CD4-positive, alpha-beta T cell treated with Interleukin-15 for 1 hour (primary cell): Measurements from ENCODE around the gene GATB.
"Not testable (repeated sequence)": the region's sequence is repeated elsewhere in the genome, so short reads cannot be mapped to it uniquely, and the experiment has no call there.

ENCODE experiments used
- DNase-seq: peaks from one replicate; pipeline ENCODE4 v3.0.0-alpha.2; 2020

GATB gene

DNA sequence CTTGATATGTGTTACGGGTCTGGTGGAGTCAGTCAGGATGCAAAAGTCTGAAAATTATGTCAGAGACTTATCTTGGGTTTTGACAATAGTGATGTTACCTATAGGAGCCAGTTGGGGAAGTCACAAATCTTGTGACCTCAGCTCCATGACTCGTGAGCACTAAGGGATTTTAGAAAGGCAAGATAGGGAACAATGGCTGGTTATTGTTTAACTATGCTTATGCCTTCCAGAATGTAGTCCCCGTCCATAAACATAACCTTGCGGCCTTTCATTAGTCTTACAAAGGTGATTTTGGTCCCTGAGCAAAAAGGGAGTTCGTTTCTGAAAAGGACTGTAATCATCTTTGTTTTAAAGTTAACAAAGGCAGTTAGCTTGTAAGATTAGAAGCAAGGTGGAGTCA is 23.9 kb upstream of the GATB start:
- DNase-seq, result no peak

DNA sequence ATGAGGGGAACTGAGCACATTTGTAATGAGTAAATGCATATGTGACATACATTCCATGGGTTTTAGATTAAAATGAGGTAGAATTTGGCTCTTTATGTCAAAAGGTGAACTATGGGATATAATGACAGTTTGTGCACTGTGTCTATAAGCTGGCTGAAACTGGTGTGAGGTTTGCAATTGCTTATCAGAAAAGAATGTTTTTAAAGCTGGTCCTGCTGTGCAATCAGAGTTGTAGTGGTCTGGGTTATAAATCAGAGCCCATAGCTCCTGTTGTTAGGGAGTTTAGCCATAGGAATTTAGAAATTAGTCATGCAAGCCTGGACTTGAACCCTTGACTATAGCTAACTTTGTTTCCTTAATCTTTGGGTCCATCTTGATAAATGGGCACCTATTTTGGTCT is 23.1 kb upstream of the GATB start:
- DNase-seq, result no peak

DNA sequence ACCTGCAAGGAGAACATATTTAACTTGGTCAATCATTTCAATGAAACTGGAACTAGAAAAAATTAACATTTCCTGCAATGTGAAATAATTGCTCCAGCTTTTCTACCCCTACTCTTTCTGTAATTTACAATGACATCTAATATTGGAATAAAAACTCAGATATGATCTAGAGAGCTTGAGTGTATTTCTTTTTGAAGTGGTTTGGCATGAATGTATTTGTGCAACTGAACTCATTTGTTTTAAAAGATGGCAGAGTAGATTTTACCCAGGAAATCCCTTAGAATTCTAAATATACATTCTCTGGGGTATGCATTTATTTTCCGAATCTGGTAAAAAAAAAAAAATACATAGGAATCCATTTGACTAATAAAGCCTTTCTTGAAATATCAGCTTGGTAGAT is 21.5 kb upstream of the GATB start:
- no peak for DNase-seq

DNA sequence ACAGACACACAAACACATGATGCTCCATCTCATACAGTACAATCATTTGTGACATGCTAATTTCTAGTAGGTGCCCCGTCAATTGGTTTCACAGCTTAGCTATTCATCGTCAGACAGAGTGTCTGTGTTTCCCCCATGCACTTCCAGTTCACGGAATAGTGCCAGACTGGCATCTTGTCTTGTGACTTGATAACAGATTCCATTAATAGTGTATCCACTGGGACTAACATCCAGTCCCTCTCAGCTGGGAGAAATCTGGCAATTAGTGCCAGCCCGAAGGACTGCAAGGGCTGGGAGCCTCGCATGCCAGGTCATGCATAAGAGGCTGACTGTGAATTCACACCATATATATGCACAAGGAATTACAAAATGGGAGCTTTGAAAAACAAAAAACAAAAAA is 20.2 kb upstream of the GATB start:
- no peak for DNase-seq

GRCh38 chr4:151777471-151777870 is 16.7 kb upstream of the GATB start:
- no peak for DNase-seq

DNA sequence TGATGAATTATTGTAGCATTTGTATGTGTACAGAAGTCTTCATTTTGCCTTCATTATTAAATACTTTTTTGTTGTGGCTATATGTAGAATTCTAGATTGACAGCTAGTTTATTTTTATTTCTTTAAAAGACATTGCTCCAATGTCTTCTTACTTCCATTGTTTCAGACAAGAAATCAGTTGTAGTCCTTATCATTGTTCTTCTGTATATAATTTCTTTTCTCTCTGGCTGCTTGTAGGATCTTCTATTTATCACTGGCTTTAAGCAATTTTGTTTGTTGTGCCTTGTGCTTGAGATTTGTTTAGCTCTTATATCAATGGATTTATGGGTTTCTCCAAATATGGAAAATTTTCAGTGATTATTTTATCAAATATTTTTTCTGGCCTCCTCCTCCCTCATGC is 13.5 kb upstream of the GATB start:
- DNase-seq, result no peak

GRCh38 chr4:151772274-151772673 is 11.5 kb upstream of the GATB start:
- DNase-seq, result no peak

GRCh38 chr4:151771664-151772063 is 10.9 kb upstream of the GATB start:
- DNase-seq, result no peak

DNA sequence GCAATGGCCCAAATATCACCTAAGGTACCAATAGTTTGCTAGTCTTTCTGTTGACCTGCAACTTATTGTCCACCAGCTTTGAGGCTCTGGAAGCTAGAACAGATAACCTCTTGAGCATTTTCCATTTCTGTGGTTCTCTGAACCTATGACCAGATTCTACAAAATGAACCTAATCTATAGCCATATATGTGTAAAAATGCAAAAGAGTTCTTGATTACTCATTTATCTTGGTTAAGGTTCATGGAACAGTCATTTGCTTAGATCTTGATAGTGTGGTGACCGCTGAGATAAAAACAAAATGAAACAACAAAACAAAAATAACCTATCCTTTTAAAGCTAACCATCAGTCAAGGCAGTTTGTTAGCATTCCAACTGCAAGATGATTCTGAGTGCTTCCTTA is 9.3 kb upstream of the GATB start:
- no peak for DNase-seq

DNA sequence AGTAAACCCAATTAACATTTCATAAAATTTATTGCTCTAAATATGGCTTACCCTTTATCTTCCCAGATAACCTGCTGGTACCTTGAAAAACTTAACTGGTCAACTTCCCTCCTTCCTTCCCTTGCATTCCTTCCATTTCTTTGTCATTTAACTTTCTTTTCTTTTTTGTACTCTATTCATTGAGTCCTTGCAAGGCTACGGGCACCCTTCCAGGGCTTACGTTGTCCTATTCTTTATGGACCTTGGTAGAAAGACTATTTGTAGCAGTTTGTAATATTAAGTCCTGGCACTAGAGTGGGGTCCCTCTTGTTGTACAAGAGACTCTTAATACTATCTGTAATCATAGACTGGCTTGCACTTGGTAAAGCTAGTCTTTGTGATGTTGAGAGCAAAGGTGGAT is 8.0 kb upstream of the GATB start:
- no peak for DNase-seq

DNA sequence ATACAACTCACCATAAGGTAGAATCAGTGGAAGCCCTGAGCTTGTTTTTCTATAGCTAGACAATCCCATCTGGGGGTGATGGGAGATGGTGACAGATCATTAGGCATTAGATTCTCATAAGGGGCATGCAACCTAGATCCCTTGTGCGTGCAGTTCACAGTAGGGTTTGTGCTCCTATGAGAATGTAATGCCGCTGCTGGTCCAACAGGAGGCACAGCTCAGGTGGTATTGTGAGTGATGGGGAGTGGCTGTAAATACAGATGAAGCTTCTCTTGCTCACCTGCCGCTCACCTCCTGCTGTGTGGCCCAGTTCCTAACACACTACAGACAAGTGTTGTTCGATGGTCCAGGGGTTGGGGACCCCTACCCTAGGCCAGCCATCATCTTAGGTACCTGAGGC is 5.9 kb upstream of the GATB start:
- DNase-seq, result no peak

DNA sequence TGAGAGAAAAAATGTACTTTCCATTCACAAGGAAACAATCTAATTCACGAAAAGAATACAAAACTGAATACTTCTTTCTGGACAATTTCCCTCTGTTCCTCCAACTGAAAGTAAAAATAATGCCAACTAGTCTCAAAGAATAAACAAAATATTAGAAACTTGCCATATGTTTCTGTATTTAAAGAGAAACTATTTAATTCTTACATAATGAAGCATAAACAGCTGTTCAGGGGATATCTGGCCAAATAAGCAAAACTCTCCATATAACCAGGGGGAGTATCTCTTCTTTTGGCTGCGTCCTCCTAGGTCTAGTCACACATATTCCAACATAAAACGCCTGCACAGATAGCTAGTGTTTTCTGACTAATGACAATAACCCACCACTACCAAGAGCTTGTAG is 805 bp downstream of the GATB start:
- DNase-seq, result no peak

DNA sequence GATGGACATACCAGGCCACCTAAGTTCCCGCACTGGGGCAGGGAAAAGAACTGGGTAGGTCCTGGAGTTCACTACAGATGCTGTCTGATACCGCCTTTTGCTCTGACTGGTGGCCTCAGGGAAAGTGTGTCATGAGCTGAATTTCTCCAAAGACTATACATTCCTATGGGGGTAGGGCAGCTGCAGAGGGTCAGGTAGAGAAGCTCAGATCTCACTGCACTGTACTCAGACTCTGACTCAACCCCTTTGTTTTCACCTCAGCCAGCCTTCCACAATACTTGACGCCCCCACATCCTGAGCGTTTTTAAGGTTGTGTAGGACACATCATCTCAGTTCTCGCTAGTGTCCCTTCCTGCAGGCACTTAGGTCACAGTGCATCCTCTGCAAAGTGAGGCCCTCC is 7.8 kb downstream of the GATB start:
- DNase-seq, result no peak

DNA sequence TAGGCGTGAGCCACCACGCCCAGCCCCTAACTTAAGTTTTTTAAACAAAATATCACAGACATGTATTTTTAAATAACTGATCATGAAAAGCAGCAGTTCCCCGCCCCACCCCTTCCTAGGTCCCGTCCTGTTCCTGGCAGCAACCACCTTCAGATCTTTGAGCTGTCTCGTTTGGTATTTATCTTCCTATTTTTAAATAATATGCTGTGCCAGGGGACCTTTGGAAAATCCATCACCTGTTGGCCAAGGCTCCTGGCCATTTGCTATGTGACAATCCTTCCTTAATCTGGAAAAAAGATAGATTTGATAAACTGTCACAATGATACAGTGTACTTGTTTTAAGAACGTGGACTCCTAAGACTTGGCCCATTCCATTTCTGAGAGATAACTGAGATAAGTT is 10.7 kb downstream of the GATB start:
- no peak for DNase-seq

DNA sequence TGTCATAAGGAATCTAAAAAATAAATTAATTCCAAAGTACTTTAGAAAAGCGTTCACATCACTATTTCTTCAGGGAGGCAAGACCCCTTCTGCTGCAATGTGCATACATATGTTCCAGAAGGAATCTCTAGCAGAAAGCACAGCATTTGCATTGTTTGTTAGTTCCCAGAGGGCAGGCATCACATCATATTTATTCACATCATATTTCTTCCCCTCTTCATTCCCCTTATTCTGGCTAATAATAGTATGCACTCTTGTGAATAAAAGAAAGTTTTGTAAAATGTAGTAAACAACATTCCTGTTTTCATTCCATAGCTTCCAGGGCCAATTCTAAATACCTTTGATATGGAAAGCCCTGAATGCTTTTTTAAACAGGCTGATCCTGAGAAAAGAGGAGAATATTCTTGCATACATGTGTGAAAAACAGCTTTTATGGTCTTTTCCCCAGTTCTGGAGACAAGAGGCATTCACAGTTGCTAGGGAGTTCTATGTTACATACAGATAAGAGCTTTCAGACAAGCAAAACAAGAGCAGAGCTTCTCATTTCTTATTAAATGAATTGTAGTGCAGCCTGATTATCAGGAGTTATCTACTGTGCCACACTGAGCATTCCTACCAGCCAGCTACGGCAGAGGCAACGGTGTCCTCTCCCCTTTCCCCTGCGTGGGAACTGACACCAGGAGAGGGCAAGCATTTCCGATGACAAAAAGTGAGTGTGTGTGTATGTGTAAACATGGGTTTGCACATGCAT is 15.2 kb downstream of the GATB start:
- DNase-seq, result no peak

DNA sequence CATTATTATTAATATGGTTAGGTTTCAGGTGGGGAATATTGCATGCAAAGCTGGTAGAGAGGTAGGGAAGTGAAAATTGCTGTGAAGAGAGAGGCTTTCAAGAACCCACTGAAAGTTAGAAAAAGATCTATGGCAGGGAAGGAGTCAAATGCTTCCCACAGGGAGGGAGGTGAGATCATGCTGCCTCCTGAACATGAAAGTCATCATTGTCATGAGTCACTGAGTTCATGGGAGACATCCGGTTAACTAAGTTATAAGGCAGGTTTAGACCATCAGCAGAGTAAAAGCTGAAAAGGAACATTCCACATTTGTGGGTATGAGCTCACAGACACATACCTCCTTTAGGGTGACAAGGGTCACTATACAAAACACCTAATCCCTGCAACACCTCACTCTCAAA is 16.2 kb downstream of the GATB start:
- DNase-seq, result no peak

GRCh38 chr4:151743894-151744293 is 16.9 kb downstream of the GATB start:
- no peak for DNase-seq

DNA sequence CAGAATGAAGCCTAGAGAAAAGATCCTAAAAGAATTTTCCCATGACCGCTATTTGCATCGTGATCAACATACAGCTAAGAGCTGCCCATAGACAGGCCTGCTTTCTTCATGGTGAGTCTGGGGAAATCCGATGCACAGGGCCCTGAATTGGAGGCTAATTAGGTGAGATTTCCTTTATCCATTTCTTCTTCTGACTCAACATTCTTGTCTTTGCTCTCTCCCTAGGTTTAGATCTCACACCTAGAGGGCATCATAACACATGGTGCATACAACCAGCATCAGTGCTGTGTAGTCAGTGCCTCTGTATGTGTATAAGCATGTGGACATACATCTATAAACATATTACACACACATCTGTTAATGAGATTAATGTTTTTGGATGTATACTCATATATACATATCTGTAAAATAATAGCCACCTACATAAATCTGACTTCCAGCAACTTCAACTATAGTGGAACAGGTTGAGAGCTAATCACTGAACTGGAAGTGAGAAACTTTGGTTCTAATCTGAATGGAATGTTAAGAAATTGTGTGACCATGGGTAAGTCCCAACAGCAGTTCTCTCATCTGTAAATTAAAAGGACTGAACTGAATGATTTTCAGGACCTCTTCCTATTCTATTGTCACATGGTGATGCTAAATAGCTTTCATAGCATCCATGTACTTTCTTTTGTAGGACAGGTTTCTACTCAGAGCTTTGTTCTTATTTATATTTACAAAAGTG is 17.5 kb downstream of the GATB start:
- no peak for DNase-seq

DNA sequence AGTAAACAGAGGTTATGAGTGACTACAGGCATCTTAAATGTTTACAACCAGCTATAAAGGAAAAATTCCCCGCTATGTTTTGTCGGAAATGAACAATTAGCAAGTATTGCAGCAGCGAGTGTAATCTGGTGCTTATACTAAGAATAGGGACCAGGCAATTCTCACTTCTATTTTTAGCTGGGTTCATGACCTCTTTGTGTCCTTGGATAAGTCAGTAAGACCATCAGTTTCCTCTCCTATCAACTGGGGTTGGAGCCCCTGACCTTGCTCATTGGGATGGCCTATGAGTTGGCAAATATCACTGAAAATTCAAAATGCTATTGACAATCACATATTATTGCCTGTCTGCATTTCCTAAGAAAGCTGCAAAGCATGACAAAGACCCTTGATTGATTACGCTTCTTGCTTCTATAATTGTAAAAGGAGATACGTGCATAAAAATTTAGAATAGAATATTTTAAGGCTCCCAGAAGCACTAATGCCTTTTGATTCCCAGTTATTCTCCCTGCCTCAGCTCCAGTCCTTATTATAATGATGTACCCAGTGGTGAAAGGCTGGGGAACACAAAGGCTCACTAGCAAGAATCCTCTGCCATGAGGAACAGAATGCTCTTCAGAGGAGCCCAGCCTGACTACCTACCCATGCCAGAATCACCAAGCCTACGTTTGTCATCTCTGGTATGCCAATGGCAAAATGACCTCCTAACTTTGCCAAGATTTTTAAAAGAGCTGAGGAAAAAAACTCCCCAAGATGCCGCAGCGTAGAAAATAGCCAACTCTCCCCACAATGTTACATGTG is 21.9 kb downstream of the GATB start:
- no peak for DNase-seq

DNA sequence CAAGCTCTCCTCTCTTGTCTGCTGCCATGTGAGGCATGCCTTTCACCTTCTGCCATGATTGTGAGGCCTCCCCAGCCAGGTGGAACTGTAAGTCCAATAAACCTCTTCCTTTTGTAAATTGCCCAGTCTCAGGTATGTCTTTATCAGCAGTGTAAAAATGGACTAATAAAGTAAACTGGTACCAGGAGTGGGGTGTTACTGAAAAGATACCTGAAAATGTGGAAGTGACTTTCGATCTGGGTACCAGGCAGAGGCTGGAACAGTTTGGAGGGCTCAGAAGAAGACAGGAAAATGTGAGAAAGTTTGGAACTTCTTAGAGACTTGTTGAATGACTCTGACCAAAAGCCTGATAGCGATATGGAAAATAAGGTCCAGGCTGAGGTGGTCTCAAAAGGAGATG is 24.0 kb downstream of the GATB start:
- not testable (repeated sequence) for DNase-seq

GRCh38 chr4:151736361-151736760 is 24.4 kb downstream of the GATB start:
- no peak for DNase-seq

- not testable (repeated sequence) for DNase-seq
Observed at GRCh38 chr4:151731670-151732069, 29.1 kb downstream of the GATB start.

DNA sequence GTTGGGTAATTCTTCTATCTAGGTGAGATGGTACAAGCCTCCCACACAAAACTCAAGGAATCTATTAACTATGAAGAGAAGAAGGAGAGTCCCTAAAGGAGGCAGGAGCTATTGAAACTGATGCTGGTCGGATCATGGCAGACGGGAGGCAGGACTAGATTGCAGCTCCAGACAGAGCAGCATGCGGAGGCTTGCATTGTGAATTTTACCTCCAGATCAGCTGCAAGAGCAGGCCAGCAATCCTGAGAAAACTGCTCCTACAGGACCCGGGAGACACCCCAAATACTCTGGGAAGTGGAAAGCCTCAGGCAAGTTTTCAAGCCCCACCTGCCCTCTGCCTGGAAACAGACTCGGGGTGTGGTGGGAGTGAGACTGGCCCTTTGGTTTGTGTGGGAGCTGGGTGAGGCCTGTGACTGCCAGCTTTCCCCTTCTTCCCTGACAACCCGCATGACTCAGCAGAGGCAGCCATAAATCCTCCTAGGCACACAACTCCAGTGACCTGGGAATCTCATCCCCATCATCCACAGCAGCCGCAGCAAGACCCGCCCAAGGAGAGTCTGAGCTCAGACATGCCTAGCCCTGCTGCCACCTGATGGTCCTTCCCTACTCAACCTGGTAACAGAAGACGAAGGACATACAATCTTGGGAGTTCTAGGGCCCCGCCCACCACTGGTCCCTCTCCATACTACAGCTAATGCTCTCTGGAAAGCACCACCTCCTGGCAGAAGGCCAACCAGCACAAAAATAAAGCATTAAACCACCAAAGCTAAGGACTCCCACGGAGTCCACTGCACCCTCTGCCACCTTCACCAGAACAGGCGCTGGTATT is 30.9 kb downstream of the GATB start:
- no peak for DNase-seq
